ENCODE measurements around the gene ABLIM2. TPM values are rescaled to one million over a fixed set of nuclear protein-coding genes. Genes with fewer than 3 reads are reported as not detected.

ABLIM2 gene
- total and polyA plus RNA-seq, 2 of the 8 experiments (the other 6 are each of a cell fraction or from before 2014, with no cell fraction given): 2.8 to 3.0 TPM

- Histone ChIP-seq H3K27ac (ENCODE audit: low read depth, low read length) (no peak overlapping the region), H3K4me1 (replicated peaks in 1 of 4; ENCODE audit: control insufficient read depth in 3 of 4, insufficient read depth in 4 of 4, low read length in 3 of 4) (no peaks in the 10 kb centered on the region), H2AK5ac (ENCODE audit: low read depth, low read length) (no peak overlapping the region; the same call in 1 of the 2 replicates), H3K36me3 (ENCODE audit: control insufficient read depth in 2 of 4, insufficient read depth in 4 of 4, low read length in 3 of 4) (no peaks in the 10 kb centered on the region), H3K23me2 (ENCODE audit: low read depth, low read length) (no peaks in the 10 kb centered on the region), H3K79me1 (ENCODE audit: low read depth, low read length) (no peaks in the 10 kb centered on the region), H3K4me2 (ENCODE audit: insufficient read depth in 1 of 2, low read depth in 2 of 2, low read length in 2 of 2) (no peak overlapping the region), H2BK5ac (ENCODE audit: low read depth, low read length) (no peak overlapping the region), H2BK15ac (ENCODE audit: low read length) (no peak overlapping the region), H3K27me3 (replicated peaks in 1 of 4; ENCODE audit: control insufficient read depth in 3 of 4, extremely low read depth in 1 of 4, insufficient read depth in 3 of 4, low read length in 3 of 4) (no peaks in the 10 kb centered on the region), H4K20me1 (replicated peaks in 1 of 2; ENCODE audit: control insufficient read depth in 1 of 2, insufficient read depth in 2 of 2, low read length in 2 of 2) (no peaks in the 10 kb centered on the region), H3K9me3 (ENCODE audit: insufficient read depth in 2 of 2, low read depth in 1 of 2, low read length in 1 of 2) (peaks cover 9 to 13% of the 10 kb centered on the region in 2 experiments), H3K18ac (ENCODE audit: extremely low read depth, low read length) (no peak overlapping the region), H2AFZ (ENCODE audit: low read length) (no peak overlapping the region), H2BK20ac (ENCODE audit: low read length) (no peak overlapping the region), H3K4ac (replicated peaks; ENCODE audit: insufficient read length, low read depth, low read length) (no peak overlapping the region), H4K91ac (replicated peaks; ENCODE audit: insufficient read length, low read length) (no peak overlapping the region), H3K14ac (ENCODE audit: insufficient read length) (no peak overlapping the region), H2BK120ac (replicated peaks; ENCODE audit: low read depth, low read length) (no peak overlapping the region), H3K4me3 (ENCODE audit: extremely low read depth in 1 of 4, insufficient read depth in 2 of 4, low read depth in 3 of 4, low read length in 4 of 4) (no peak overlapping the region), H3K79me2 (ENCODE audit: control insufficient read depth in 1 of 2, insufficient read depth in 2 of 2, low read length in 2 of 2) (no peaks in the 10 kb centered on the region), H3K23ac (ENCODE audit: insufficient read length) (no peak overlapping the region), H4K8ac (ENCODE audit: extremely low read depth, insufficient read depth, low read length) (peak overlapping the region; percentile 60), H3K9ac (replicated peaks in 1 of 4; ENCODE audit: extremely low read depth in 1 of 4, low read depth in 3 of 4, low read length in 3 of 4) (no peak overlapping the region), H3K56ac (replicated peaks; ENCODE audit: insufficient read length, low read depth, low read length) (no peak overlapping the region), H2BK12ac (ENCODE audit: low read depth, low read length) (no peak overlapping the region), H4K5ac (ENCODE audit: insufficient read length, low read depth, low read length) (no peak overlapping the region)
- 89% methylated on average over 32 of the region's 36 CpGs; no CpG with 5 or more reads in 1 of the 2 experiments for WGBS, 2 experiments (ENCODE audit: extremely low coverage in 1 of 2, insufficient coverage in 1 of 2, insufficient read length in 1 of 2, insufficient replicate concordance in 2 of 2, low coverage in 1 of 2, low lambda C conversion rate in 2 of 2, missing lambda C conversion rate in 1 of 2)
- DNase-seq (ENCODE audit: low read depth in 1 of 2, low spot score in 2 of 2) (no peak), FAIRE-seq (no peak)
- CTCF ChIA-PET (ENCODE audit: partially characterized antibody): interaction anchor here (0.6 to 1.3 kb wide), 4 partner anchors 13 to 374 kb away, joined by 3 to 5 read pairs (median 4); partner anchors contain the start of gene ABLIM2
- POLR2A ChIA-PET (ENCODE audit: partially characterized antibody): no interaction called here
- TF ChIP-seq HDAC6 (IDR thresholded peaks at IDR 0.05; ENCODE audit: low read depth, low read length): no peak
- no peak for TF ChIP-seq POLR2A (IDR thresholded peaks at IDR 0.05; ENCODE audit: control extremely low read depth in 1 of 2, low read depth in 2 of 2, low read length in 2 of 2)
- no peak for TF ChIP-seq MAX (IDR thresholded peaks at IDR 0.05)
Observed at GRCh38 chr4:8171984-8172924, 13.6 kb upstream of the ABLIM2 start.

Data from H1 (cell line).